ENCODE results near the gene CCR7.

DNA sequence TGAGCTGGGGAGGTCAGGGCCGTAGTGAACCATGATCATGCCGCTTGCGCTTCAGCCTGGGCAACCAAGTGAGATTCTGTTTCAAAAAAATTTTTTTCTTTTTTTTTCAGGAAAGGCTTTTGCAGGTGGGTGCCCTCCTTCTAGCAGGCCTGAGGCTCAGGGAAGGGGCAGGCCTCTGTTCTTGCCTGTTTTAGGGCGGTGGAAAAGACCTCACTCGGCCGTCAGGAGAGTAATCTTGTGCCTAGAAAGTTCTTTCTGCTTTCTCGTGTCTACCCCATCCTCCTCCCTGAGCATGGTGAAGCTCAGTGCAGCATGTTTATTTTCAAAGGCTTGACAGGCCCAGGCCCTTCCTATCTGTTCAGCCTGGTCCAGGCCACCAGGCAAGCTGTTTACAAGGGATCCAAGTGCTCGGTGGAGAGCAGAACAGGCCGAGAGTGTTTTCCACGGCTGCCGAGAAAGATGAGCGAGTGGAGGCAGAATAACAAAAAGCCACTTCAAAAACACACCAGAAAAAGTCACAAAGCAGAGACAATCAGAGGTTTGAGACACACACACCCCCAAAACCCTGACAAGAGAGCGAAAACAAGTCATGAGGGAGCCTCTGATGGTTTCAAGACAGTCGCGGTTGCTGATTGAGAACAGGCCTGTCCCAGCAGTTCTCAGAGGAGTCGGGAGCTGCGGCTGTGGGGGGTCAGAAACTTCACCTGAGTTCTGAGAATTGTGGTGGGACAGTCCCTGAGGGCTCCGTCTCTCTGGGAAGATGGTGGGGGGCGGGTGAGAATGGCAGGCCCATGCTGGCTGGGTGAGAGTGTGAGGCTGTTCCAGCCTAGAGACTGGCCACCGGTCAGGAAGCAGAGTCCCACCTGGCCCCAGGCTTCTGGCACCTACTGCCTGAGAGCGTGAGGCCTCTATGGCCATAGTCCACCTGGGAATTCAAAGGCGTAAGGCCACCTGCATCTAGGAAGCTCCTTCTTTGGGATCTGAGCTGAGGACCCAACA is 37.5 kb upstream of the CCR7 start:
- TF ChIP-seq, protein P1, sequence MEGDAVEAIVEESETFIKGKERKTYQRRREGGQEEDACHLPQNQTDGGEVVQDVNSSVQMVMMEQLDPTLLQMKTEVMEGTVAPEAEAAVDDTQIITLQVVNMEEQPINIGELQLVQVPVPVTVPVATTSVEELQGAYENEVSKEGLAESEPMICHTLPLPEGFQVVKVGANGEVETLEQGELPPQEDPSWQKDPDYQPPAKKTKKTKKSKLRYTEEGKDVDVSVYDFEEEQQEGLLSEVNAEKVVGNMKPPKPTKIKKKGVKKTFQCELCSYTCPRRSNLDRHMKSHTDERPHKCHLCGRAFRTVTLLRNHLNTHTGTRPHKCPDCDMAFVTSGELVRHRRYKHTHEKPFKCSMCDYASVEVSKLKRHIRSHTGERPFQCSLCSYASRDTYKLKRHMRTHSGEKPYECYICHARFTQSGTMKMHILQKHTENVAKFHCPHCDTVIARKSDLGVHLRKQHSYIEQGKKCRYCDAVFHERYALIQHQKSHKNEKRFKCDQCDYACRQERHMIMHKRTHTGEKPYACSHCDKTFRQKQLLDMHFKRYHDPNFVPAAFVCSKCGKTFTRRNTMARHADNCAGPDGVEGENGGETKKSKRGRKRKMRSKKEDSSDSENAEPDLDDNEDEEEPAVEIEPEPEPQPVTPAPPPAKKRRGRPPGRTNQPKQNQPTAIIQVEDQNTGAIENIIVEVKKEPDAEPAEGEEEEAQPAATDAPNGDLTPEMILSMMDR (IDR thresholded peaks at IDR 0.05 in 8 of 11, conservative IDR thresholded peaks at IDR 0.05 in 3 of 11), result no peak
- TF ChIP-seq POLR2A (IDR thresholded peaks at IDR 0.05) (no peak), POLR2AphosphoS5 (IDR thresholded peaks at IDR 0.05) (peak in 1 of 3 donors; percentile 8)

Data from spleen (tissue), 7 donors.